ENCODE data around the gene CDH13. TPM values are rescaled to one million over a fixed set of nuclear protein-coding genes. Genes with fewer than 3 reads are reported as not detected.

The CDH13 gene
- total RNA-seq, 1 donor from 2014 or later = 81.1 TPM

DNA sequence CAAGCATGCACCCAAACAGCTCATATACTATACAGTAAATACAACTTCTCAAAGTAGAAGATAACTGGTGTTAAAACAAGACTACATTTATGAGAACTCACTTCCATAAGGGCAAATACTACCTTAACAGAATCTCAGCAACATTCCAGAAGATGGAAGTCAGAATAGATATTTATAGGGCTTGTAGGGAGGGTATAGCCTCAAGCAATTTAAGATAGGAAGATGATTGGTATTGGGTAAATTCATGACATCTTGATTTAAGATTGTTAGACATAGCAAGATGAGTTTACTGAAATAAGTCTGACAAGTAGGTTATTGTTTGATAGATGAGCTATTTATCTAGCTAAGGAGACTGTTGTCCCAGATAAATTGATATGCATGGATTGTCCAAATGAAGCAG, 250.2 kb downstream of the CDH13 start:
- Mint-ChIP-seq H3K4me3 (ENCODE audit: unreplicated experiment) (no peak overlapping the region), H3K27me3 (ENCODE audit: unreplicated experiment) (no peaks in the 10 kb centered on the region), H3K4me1 (ENCODE audit: low read depth, unreplicated experiment) (no peaks in the 10 kb centered on the region), H3K27ac (ENCODE audit: unreplicated experiment) (no peak overlapping the region), H3K9me3 (ENCODE audit: unreplicated experiment) (no peaks in the 10 kb centered on the region), H3K36me3 (ENCODE audit: unreplicated experiment) (no peaks in the 10 kb centered on the region)
- TF ChIP-seq, protein P1, sequence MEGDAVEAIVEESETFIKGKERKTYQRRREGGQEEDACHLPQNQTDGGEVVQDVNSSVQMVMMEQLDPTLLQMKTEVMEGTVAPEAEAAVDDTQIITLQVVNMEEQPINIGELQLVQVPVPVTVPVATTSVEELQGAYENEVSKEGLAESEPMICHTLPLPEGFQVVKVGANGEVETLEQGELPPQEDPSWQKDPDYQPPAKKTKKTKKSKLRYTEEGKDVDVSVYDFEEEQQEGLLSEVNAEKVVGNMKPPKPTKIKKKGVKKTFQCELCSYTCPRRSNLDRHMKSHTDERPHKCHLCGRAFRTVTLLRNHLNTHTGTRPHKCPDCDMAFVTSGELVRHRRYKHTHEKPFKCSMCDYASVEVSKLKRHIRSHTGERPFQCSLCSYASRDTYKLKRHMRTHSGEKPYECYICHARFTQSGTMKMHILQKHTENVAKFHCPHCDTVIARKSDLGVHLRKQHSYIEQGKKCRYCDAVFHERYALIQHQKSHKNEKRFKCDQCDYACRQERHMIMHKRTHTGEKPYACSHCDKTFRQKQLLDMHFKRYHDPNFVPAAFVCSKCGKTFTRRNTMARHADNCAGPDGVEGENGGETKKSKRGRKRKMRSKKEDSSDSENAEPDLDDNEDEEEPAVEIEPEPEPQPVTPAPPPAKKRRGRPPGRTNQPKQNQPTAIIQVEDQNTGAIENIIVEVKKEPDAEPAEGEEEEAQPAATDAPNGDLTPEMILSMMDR (IDR thresholded peaks at IDR 0.05; ENCODE audit: partially characterized antibody, unreplicated experiment) = no peak
- DNase-seq = no peak

DNA sequence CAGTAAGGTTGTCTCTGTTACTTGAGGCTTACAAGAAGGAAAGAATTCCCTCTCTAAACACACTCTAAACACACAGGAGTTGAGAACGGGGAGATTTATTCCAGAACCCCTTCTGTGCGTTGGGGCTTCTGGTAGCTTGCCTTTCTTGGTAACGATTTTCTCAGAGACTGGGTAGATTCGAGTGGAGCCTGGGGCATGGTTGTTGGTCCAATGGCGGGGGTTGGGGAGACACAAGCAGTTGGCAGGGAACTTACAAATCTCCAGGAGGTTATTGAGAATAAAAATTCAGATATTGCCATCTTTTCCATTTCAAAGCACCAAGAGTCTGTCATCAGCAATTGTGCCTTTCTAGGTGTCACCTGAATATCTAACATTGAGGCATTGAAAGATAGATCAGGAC, 251.7 kb downstream of the CDH13 start:
- Mint-ChIP-seq H3K27me3 (ENCODE audit: unreplicated experiment) (peaks cover 1% of the 10 kb centered on the region), H3K4me1 (ENCODE audit: low read depth, unreplicated experiment) (peaks cover 1% of the 10 kb centered on the region), H3K27ac (ENCODE audit: unreplicated experiment) (no peak overlapping the region), H3K36me3 (ENCODE audit: unreplicated experiment) (no peaks in the 10 kb centered on the region), H3K4me3 (ENCODE audit: unreplicated experiment) (no peak overlapping the region), H3K9me3 (ENCODE audit: unreplicated experiment) (no peaks in the 10 kb centered on the region)
- no peak for DNase-seq
- TF ChIP-seq, protein P1 (IDR thresholded peaks at IDR 0.05; ENCODE audit: partially characterized antibody, unreplicated experiment) = no peak

DNA sequence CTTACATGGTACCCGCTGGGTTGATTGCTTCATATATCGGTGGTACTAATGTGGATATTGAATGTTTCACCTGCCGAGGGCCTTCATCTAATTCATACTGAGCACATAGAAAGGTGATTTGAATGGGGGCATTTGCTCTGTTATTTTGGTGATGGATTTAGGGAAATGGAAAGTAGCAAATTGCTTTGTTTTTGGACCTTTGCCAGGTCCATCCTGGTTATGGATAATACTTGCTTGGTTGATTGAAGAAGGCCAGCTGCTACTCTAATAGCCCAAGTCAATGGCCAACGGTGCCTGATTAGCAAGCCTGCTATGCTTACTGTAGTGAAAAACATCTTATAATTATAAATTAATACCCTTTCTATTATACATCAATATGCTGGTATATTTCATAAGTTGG, 253.6 kb downstream of the CDH13 start:
- H3K27me3 Mint-ChIP-seq (ENCODE audit: unreplicated experiment) = peaks cover 1% of the 10 kb centered on the region
- TF ChIP-seq, protein P1 (IDR thresholded peaks at IDR 0.05; ENCODE audit: partially characterized antibody, unreplicated experiment) = no peak
- no peak for DNase-seq
- no peak overlapping the region for H3K4me3 Mint-ChIP-seq (ENCODE audit: unreplicated experiment)
- H3K36me3 Mint-ChIP-seq (ENCODE audit: unreplicated experiment) = no peaks in the 10 kb centered on the region
- no peak overlapping the region for H3K27ac Mint-ChIP-seq (ENCODE audit: unreplicated experiment)
- H3K4me1 Mint-ChIP-seq (ENCODE audit: low read depth, unreplicated experiment) = peaks cover 1% of the 10 kb centered on the region
- no peaks in the 10 kb centered on the region for H3K9me3 Mint-ChIP-seq (ENCODE audit: unreplicated experiment)

DNA sequence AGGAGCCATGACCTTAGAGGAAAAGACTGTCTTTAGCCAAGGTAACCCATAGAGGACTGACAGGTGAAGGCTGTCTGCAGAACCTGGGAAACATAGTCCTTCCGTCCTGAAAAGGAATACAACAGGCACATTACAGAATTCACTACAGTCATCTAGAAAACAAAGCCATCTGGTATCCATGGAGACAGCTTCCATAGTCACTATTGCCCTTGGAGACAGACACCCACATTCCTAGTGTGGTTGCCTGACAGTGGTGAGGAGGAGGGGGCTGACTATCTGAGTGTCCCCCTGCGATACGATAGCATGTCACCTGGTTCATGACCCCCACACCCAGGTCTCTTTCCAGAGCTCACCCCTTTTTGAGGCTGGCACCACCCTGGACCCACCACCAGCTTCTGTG, 254.7 kb downstream of the CDH13 start:
- Mint-ChIP-seq H3K27ac (ENCODE audit: unreplicated experiment) (no peak overlapping the region), H3K4me1 (ENCODE audit: low read depth, unreplicated experiment) (peaks cover 1% of the 10 kb centered on the region), H3K9me3 (ENCODE audit: unreplicated experiment) (no peaks in the 10 kb centered on the region), H3K4me3 (ENCODE audit: unreplicated experiment) (no peak overlapping the region), H3K27me3 (ENCODE audit: unreplicated experiment) (peaks cover 1% of the 10 kb centered on the region), H3K36me3 (ENCODE audit: unreplicated experiment) (no peaks in the 10 kb centered on the region)
- TF ChIP-seq, protein P1 (IDR thresholded peaks at IDR 0.05; ENCODE audit: partially characterized antibody, unreplicated experiment) = no peak
- DNase-seq = no peak

DNA sequence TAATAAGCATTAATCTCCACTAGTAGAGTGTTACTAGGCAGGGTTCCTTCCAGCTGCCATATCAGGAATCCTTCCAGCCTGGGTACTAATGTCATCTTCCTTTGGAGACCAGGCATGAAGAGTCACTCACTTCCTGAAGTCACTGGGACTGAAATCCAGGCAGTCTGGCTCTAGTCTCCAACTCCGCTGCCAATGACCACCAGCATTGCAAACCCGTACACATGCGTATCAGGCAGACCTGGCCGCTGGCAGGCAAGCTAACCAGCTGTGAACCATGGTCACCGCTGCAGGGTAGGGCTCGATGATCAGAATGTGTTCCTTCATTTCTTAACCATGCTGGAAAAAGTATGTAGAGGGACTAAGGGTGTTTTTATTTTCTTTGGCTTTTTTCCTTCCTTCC, 255.5 kb downstream of the CDH13 start:
- no peak for DNase-seq
- Mint-ChIP-seq H3K27me3 (ENCODE audit: unreplicated experiment) (peaks cover 3% of the 10 kb centered on the region), H3K9me3 (ENCODE audit: unreplicated experiment) (no peaks in the 10 kb centered on the region), H3K27ac (ENCODE audit: unreplicated experiment) (no peak overlapping the region), H3K4me3 (ENCODE audit: unreplicated experiment) (no peak overlapping the region), H3K4me1 (ENCODE audit: low read depth, unreplicated experiment) (peaks cover 1% of the 10 kb centered on the region), H3K36me3 (ENCODE audit: unreplicated experiment) (no peaks in the 10 kb centered on the region)
- TF ChIP-seq, protein P1 (IDR thresholded peaks at IDR 0.05; ENCODE audit: partially characterized antibody, unreplicated experiment) = no peak
